Erythroblast (primary cell): ENCODE measurements around the gene CYTH3.
"Not testable (repeated sequence)": the region's sequence is repeated elsewhere in the genome, so short reads cannot be mapped to it uniquely, and the experiment has no call there.

Source experiments
- GATA1 ChIP-seq: IDR thresholded peaks from 2 replicates; pipeline ENCODE4 v1.6.1; 2011; ENCODE audit warnings: low read depth, mild to moderate bottlenecking, control low read depth, low read length, moderate library complexity
- POLR2A ChIP-seq: IDR thresholded peaks from 2 replicates; pipeline ENCODE4 v1.6.1; 2011; ENCODE audit warnings: mild to moderate bottlenecking, low read length

DNA sequence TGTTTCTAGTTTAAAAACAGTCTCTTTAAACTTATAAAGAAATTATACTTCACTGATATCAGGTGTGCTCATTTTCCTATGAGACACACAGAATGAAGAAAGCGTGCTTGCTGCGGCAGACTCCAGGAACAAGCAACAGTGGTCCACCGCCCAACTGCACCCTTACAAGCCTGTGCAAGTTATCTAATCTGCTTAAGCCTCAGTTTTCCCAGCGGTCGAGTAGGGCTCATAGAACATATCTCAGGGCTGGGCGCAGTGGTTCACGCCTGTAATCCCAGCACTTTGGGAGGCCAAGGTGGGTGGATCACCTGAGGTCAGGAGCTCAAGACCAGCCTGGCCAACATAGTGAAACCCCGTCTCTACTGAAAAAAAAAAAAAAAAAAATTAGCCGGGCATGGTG lies 43.1 kb downstream of the CYTH3 start:
- not testable (repeated sequence) for TF ChIP-seq POLR2A, GATA1
